ENCODE data around the gene RAB3GAP1. TPM values are rescaled to one million over a fixed set of nuclear protein-coding genes. Genes with fewer than 3 reads are reported as not detected.

The RAB3GAP1 gene
- total RNA-seq, 1 donor from 2014 or later, result 50.4 TPM

DNA sequence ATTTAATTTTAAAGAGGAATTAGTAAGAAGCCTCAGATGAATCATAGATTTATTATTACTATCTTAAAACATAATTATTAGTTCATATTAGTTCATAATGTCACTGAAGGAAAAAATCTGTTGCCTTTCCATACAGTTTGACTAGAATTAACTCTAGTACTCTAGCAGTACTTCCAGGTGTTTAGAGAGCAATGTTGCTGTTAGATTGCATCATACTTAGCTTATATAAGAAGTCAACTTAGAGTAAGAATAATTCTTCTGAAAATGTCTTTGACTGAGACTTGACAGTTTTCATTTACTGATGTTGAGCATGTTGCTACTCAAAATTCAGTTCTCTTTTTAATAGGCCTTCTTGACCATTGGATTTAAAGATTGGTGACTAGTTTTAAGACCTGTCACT is 4.7 kb downstream of the RAB3GAP1 start:
- peaks cover 5% of the 10 kb centered on the region for H3K36me3 Mint-ChIP-seq (ENCODE audit: low read depth)
- H3K9me3 Mint-ChIP-seq (ENCODE audit: low read depth), result no peaks in the 10 kb centered on the region
- no peak overlapping the region for H3K4me3 Mint-ChIP-seq (ENCODE audit: unreplicated experiment)
- no peaks in the 10 kb centered on the region for H3K27me3 Mint-ChIP-seq (ENCODE audit: low read depth)
- TF ChIP-seq CTCF (IDR thresholded peaks at IDR 0.05), result no peak
- no peak for DNase-seq (ENCODE audit: low spot score)
- peak overlapping the region; percentile 79 for H3K27ac Mint-ChIP-seq (ENCODE audit: unreplicated experiment)
- peaks cover 50% of the 10 kb centered on the region for H3K4me1 Mint-ChIP-seq (ENCODE audit: low read depth)

DNA sequence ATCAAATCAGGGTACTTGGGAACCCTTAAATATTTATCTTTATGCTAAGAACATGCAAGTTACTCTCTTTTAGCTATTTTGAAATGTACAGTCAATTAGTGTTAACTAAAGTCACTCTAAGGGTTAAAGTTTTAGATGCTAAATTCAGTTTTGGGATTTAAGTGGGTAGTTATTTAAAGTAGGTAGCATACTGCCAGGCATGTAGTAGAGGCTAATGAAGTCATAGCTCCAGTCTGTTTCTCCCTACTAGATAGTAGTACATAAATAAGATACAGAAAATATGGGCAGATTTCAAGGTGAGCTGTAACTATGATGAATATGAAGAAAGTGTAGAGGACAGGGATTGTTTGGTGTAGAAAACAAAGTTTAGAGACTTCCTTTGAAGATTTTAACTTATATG is 7.5 kb downstream of the RAB3GAP1 start:
- Mint-ChIP-seq H3K27ac (ENCODE audit: unreplicated experiment) (no peak overlapping the region), H3K4me1 (ENCODE audit: low read depth) (peaks cover 49% of the 10 kb centered on the region), H3K4me3 (ENCODE audit: unreplicated experiment) (no peak overlapping the region), H3K36me3 (ENCODE audit: low read depth) (peaks cover 12% of the 10 kb centered on the region), H3K27me3 (ENCODE audit: low read depth) (no peaks in the 10 kb centered on the region), H3K9me3 (ENCODE audit: low read depth) (no peaks in the 10 kb centered on the region)
- DNase-seq (ENCODE audit: low spot score), result no peak
- no peak for TF ChIP-seq CTCF (IDR thresholded peaks at IDR 0.05)

GRCh38 chr2:135063210-135063609 is 11.1 kb downstream of the RAB3GAP1 start:
- Mint-ChIP-seq H3K36me3 (ENCODE audit: low read depth) (peaks cover 10% of the 10 kb centered on the region), H3K27ac (ENCODE audit: unreplicated experiment) (no peak overlapping the region), H3K27me3 (ENCODE audit: low read depth) (no peaks in the 10 kb centered on the region), H3K4me3 (ENCODE audit: unreplicated experiment) (no peak overlapping the region), H3K4me1 (ENCODE audit: low read depth) (peaks cover 43% of the 10 kb centered on the region), H3K9me3 (ENCODE audit: low read depth) (no peaks in the 10 kb centered on the region)
- DNase-seq (ENCODE audit: low spot score), result no peak
- no peak for TF ChIP-seq CTCF (IDR thresholded peaks at IDR 0.05)

GRCh38 chr2:135064149-135064548 is 12.1 kb downstream of the RAB3GAP1 start:
- H3K4me3 Mint-ChIP-seq (ENCODE audit: unreplicated experiment), result no peak overlapping the region
- DNase-seq (ENCODE audit: low spot score), result no peak
- H3K9me3 Mint-ChIP-seq (ENCODE audit: low read depth), result no peaks in the 10 kb centered on the region
- no peaks in the 10 kb centered on the region for H3K27me3 Mint-ChIP-seq (ENCODE audit: low read depth)
- TF ChIP-seq CTCF (IDR thresholded peaks at IDR 0.05), result no peak
- H3K4me1 Mint-ChIP-seq (ENCODE audit: low read depth), result peaks cover 44% of the 10 kb centered on the region
- H3K36me3 Mint-ChIP-seq (ENCODE audit: low read depth), result peaks cover 10% of the 10 kb centered on the region
- no peak overlapping the region for H3K27ac Mint-ChIP-seq (ENCODE audit: unreplicated experiment)

- peaks cover 10% of the 10 kb centered on the region for H3K36me3 Mint-ChIP-seq (ENCODE audit: low read depth)
- DNase-seq (ENCODE audit: low spot score), result no peak
- H3K27me3 Mint-ChIP-seq (ENCODE audit: low read depth), result no peaks in the 10 kb centered on the region
- no peaks in the 10 kb centered on the region for H3K9me3 Mint-ChIP-seq (ENCODE audit: low read depth)
- H3K4me3 Mint-ChIP-seq (ENCODE audit: unreplicated experiment), result no peak overlapping the region
- peaks cover 51% of the 10 kb centered on the region for H3K4me1 Mint-ChIP-seq (ENCODE audit: low read depth)
- TF ChIP-seq CTCF (IDR thresholded peaks at IDR 0.05), result no peak
- H3K27ac Mint-ChIP-seq (ENCODE audit: unreplicated experiment), result peak overlapping the region; percentile 74
Observed at GRCh38 chr2:135066710-135067109, 14.6 kb downstream of the RAB3GAP1 start.
